T follicular helper cell (primary cell): ENCODE measurements around the gene COL5A1.

Experiments used
- DNase-seq: peaks from one replicate; pipeline ENCODE4 v3.0.0-alpha.2; 2020; ENCODE audit warnings: low read depth

COL5A1 gene

GRCh38 chr9:134872482-134873231, 231.1 kb downstream of the COL5A1 start:
- no peak for DNase-seq

- no peak for DNase-seq
Measured at GRCh38 chr9:134875371-134875770, 233.8 kb downstream of the COL5A1 start.

- no peak for DNase-seq
Measured at GRCh38 chr9:134877541-134877940, 235.9 kb downstream of the COL5A1 start.

- no peak for DNase-seq
Measured at GRCh38 chr9:134879664-134880483, 238.3 kb downstream of the COL5A1 start.

DNA sequence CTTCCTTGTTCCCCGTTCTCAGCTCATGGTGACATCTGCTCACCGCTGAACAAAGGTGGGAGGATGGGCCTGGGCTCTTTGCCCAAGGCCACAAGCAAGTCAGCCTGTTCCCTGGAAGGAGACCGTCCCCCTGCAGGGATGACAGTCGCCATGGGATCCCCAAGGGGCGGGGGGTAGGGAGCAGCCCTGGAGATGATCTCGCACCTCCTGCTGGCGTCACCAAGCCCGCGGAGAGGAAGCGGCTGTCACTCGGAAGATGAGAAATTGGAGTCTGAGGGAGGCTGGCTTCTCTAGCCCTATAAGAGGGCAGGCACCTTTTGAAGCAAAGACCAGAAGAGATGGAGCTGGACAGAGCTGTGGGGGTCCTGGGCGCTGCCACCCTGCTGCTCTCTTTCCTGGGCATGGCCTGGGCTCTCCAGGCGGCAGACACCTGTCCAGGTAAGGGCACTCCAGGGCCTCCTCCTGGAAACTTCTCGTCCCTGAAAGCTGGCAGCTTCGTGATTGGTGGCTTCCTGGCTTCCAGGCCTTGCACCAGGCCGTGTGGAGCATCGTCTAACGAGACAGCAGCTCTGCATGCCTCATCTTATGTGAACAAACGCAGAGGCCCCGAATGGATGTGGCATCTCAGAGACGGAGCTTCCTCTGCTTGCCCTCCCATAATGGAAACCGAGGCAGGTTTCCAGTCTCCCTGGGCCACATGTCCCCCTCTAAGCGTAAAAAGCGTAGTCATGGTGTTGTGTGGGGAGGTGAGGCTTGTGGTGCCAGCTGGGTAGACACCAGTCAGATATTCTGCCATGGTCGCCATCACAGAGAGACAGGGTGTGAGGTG, 239.1 kb downstream of the COL5A1 start, which contains the start of gene FCN2:
FCN2 (plus strand) TSS at position 327 of the 829 bp plus-strand sequence; CDS start at position 339, 12 bp downstream.
- no peak for DNase-seq

DNA sequence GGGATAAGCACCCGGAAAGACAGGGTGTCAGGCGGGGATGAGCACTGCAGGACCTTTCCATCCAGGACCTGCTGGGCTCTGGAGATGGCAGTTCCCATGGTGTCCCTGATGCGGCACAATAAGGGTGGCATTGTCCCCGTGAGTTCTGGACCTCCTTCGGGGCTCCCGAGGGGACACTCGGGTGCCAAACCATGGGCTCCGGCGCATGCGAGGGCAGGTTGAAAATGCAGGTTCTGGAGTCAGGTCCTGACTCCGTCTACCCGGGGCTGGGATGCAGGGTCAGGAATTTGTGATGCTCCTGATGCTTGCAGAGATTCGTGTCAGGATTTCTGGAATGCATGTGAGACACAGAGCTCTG, 239.7 kb downstream of the COL5A1 start:
- no peak for DNase-seq

- DNase-seq, result no peak
Measured at GRCh38 chr9:134882204-134882785, 240.7 kb downstream of the COL5A1 start.

DNA sequence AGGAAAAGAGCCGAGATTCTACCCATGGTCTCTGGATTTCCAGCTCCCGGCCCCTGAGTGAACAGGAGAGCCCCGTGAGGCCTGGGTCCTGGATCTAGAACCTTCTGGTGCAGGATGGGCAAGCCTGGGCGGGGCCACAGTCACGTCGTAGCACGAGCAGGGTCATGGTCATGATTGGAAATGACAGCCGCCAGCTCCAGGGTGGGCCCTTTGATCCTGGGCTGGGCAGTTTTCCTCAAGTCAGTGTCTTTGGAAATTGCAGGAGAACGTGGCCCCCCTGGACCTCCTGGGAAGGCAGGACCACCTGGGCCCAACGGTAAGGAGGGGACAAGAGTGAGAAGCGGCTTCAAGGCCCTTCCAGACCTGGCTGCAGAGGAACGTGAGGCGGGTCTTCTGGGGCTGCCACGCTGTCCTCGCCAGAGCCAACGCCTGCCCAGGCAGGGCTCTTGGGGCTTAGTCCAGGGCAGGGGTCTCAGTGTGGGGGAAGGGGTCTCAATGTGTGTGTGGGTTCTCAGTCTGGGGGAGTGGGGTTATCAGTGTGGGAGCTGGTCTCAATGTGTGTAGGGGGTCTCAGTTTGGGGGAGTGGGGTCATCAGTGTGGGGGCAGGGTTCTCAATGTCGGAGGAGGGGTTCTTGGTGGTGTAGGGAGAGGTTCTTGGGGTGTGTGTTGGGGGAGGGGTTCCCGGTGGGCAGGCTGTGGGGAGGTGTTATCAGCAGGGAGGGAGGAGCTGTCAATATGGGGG, 241.6 kb downstream of the COL5A1 start:
- DNase-seq, result no peak

- DNase-seq, result no peak
Measured at GRCh38 chr9:134884492-134884891, 242.9 kb downstream of the COL5A1 start.

GRCh38 chr9:134885001-134885678, 243.5 kb downstream of the COL5A1 start:
- DNase-seq, result no peak

- DNase-seq, result no peak
Measured at GRCh38 chr9:134885679-134886412, 244.2 kb downstream of the COL5A1 start.

DNA sequence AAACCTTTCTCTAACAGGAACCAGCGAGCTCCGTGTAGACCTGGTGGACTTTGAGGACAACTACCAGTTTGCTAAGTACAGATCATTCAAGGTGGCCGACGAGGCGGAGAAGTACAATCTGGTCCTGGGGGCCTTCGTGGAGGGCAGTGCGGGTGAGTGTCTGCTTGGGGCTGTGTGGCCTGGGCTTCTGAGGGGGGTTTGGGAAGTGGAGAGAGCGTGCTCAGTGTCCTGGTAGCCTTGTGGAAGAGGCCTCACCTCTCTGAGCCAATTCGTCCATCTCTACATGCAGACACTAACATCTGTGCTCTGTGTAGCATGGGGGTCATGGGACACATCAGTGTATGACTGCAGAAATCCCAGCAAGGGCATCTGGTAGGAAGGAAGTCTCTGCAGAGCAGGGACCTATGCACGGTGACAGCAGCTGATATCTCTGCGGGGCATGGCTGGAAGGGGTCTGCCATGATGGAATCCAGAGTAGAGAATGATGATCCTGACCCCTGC, 244.9 kb downstream of the COL5A1 start:
- no peak for DNase-seq

DNA sequence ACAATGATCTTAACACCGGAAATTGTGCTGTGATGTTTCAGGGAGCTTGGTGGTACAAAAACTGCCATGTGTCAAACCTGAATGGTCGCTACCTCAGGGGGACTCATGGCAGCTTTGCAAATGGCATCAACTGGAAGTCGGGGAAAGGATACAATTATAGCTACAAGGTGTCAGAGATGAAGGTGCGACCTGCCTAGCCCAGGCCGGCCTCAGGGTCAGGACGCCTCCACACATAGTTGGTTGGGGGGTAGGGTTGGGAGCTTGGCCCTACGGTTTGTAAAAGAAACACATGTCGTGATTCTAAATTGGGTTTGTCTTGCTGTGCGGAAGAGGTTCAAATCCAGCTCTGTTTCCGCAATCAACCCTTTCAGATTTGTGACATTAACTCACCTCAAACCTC, 245.6 kb downstream of the COL5A1 start:
- DNase-seq, result no peak

- DNase-seq, result no peak
Measured at GRCh38 chr9:134887686-134888602, 246.3 kb downstream of the COL5A1 start.

DNA sequence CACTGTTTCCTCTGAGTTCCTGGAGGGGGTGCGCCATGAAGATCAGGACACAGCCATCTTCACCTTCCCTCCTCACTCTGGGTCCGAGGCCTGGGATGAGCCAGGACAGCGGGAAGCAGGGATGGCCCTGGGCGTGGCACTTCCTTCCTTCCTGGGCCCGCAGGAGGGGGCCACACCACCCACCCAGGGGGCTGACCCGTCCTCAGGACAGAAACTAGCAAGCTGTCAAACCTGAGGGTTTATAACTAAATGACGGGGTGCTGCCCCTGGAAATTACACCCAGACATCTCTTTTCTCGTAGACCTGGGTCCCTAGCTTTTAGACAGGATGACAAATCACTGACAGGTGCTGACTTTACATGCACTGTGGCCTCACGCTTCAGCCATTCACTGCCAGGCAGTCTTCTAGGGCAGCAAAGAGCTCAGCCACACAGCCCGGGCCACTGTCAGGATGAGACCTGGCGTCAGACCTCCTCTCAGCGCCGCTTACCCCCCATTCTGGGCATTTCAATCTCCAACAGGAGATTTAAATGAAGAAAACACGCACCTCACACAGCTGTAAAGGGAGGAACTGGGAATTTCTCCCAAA, 247.1 kb downstream of the COL5A1 start:
- DNase-seq, result no peak

- no peak for DNase-seq
Measured at GRCh38 chr9:134889386-134890154, 248.0 kb downstream of the COL5A1 start.

DNA sequence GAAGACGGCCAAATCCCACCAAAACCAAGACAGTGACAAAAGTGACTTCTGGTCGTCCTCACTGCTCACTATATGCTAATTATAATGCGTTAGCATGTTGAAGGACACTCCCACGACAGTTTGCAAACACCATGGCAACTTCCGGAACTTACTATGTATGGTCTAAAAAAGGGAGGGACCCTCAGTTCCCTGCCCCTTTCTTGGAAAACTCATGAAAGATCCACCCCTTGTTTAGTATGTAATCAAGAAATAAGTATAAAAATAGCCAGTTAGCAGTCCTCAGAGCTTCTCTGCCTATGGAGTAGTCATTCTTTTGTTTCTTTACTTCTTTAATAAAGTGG, 248.5 kb downstream of the COL5A1 start:
- DNase-seq, result no peak

DNA sequence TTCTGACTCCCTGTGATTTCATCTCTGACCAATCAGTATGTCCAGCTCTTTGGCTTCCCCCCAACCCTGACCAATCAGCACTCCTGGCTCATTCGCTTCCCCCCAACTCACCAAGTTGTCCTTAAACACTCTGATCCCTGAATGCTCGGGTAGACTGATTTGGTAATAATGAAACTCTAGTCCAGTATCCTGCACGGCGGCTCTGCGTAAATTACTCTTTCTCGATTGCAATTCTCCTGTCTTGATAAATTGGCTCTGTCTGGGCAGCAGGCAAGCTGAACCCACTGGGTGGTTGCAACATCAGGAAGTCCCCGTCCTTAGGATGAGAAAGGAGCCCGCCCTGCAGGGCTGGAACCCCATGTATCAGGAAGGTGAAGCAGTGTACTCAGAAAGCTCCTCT, 249.4 kb downstream of the COL5A1 start:
- no peak for DNase-seq
